CD4-positive, alpha-beta T cell treated with Interleukin-10 for 1 hour (primary cell): ENCODE results near the gene FAM222A.

Experiments
- DNase-seq: peaks from one replicate; pipeline ENCODE4 v3.0.0-alpha.2; 2020

Gene FAM222A

DNA sequence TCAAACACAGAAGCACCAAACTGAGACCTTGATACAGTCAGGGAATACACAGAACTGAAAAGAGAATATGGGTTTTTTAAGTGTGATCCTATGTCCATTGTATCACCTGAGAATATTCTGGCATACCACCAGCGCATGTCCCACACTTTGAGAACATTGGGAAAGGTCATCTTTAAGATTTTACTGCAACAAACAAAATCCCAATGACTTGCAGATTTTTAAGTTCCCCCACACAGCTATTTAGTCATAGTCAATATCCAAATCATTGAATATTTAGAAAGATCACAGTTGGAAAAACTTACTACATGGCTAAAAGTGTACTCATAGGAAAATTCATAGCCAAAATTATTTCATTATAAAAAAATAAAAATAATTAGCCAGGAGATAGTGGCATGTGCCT is 65.1 kb downstream of the FAM222A start:
- DNase-seq, result no peak

- DNase-seq, result no peak
Observed at GRCh38 chr12:109779382-109779781, 65.8 kb downstream of the FAM222A start.

GRCh38 chr12:109781668-109782325 is 68.2 kb downstream of the FAM222A start:
- no peak for DNase-seq

DNA sequence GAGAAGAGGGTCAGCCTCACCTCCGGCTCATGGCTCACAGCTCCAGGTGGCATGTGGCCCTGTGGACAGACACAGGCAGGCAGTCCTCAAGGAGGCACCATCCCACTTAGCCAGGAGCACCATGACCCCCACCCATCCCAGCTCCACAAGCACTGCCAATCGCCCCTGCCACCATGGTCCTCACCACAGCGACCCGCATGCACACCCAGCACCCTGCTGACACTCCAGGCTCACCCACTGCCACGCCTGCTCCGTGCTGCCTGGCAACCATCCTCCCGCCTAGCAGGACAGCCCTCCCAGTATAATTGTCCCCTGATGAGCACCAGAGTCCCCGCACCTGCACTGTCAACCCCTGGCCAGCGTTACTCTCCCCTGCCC is 68.7 kb downstream of the FAM222A start:
- no peak for DNase-seq

DNA sequence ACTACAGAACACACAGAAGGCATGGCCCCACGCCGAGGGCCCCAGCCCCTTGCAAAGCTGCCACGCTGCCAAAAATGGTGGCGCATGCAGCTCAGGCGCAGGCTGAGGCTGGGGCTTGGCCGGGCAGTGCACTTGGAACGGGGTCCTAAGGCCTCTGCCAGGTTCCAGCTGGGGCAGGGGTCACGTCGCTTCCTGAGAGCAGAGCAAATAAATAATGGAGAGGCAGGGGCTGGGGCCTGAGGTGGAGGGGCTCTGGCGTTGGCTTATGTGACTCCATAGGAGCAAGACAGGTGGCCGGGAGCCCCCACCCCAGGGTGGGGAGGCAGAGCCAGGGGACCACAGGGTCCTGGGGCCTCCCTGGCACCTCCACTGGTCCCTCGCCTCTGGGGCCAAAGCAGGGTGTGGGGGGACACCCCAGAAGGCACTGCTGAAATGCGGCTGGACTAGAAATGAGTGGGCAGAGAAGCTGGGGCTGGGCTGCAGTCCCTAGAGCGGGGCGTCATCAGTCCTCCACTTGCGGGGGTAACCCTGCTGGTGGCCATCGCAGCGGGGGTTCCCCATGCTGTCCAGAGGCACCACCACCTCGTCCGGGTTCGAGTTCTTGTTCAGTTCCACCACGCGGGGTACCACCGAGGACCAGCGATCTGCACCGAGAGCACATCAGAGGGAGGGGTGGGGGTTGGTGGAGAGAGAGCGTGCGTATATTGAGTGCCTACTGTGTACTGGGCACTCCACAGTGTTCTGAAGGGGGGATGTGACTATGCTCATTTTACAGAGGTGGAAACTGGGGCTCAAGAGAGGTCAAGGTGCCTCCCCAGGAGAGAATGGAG is 69.7 kb downstream of the FAM222A start:
- DNase-seq, result no peak

DNA sequence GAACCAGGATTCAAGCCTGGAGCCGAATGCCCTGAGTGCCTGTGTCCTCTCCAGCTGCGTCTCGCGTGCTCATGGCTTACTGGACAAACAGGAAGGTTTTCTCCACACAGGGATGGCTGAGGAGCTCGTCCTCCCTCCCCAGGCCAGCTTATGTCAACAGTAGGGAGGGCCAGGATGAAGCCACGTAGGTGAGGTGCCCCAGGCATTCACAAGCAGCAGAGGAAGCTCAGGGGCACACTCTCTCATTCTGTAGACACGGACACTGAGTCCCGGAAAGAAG is 70.3 kb downstream of the FAM222A start:
- no peak for DNase-seq

DNA sequence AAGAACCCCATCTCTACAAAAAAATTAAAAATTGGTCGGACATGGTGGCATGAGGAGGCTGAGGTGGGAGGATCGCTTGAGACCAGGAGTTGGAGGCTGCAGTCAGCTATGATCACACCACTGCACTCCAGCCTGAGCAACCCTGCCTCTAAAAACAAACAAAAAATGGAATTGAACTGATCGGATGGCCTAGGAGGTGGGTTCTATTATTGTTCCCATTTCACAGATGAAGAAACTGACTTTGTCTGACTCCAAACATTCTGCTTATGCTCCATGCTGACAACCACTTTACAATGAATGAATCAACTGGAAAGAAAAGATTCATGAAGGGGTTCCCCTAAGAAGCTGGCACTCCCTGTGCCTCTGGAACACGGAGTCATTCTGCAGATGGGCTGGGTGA is 72.2 kb downstream of the FAM222A start:
- no peak for DNase-seq

DNA sequence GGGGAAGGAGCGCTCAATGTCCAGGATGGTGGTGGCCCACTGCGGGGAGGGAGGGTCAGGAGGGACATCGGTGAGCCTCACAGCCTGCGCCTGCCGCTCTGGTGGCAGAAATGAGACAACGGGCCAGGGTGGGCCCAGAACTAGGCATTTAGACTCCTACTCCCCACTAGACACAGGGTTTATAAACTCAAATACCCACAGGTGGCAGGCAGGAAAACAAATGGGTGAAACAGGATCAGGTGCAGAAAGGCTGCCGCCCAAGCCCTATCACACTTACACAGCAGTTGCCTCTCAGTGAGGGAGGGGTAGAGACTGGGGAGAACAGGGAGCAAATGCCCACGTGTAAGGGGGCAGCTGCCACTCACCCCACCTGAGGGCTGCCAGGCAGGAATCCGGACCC is 73.2 kb downstream of the FAM222A start:
- no peak for DNase-seq

GRCh38 chr12:109789526-109790048 is 76.0 kb downstream of the FAM222A start:
- DNase-seq, result no peak

DNA sequence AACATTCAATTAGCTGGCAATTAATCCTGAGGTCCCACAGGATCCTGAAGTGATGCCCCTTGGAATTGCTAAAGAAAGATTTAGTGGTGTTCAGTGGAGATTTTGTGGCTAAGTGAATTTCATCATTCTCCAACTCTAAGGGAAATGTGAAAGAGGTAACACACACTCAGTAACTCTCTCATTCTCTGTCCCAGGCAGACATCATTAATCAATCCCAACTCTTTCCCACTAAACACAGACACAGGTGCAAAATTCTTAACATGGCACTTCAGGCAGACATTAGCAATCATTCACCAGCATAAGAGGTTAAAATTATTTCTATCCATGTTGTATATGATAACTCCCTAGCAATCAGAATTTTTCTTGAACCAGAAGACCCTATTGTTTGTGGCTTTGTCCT is 79.4 kb downstream of the FAM222A start:
- no peak for DNase-seq

GRCh38 chr12:109793411-109793810 is 79.8 kb downstream of the FAM222A start:
- no peak for DNase-seq

GRCh38 chr12:109793826-109794501 is 80.3 kb downstream of the FAM222A start:
- no peak for DNase-seq

DNA sequence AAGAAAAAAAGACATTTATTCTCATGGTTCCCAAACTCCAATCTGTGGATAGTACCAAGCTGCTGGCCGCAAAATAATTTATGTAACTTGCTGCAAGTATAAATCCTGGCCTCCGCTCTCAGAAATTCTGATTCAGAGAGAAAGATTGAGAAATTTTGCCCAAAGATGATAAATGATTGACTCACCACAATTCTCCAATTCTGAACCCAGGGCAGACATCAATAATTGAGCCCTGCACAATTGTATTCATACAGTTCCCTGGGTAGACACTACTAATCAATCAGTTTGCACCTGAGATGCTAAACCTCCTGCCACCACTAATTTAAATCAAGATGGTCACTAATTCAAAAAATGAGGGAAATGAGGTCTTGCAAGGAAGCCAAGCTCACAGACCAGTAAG is 81.4 kb downstream of the FAM222A start:
- DNase-seq, result no peak

DNA sequence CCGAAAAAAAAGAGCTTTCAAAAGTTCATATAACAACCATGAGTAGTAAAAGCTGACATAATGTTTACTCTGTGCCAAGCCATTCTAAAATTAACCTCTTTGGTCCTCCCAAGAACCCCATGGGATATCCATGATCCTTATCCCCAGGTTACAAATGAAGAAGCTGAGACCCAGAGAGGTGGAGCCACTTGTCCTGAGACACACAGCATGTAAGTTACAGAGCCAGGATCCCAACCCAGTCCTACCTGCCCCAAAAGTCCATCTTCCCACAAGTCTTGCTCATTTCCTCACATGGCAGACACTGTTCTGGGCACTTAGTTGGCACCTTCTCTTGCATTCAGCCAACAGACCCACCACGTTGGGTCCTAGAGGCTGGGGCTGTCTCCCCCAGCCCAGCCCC is 82.4 kb downstream of the FAM222A start:
- DNase-seq, result no peak

GRCh38 chr12:109797905-109798669 is 84.5 kb downstream of the FAM222A start:
- no peak for DNase-seq

DNA sequence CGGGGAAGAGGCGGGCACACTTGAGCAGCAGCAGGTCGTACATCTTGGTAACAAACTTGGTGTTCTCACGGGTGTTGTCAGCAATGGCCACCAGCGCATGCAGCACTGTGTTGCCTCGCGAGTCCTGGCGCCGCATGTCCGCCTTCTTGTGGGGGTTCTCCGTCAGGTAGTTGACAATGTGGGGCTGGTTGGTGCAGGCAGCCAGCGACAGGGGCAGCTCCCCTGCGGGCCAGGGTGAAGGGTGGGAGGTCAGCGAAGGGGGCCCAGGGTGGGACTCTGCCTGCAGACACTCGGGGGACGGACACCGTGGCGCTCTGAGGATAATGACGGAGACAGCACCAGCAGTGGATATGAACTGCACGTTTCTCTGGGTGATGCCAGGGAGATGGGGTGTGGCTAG is 85.1 kb downstream of the FAM222A start:
- DNase-seq, result no peak

GRCh38 chr12:109800536-109800935 is 86.9 kb downstream of the FAM222A start:
- DNase-seq, result no peak

DNA sequence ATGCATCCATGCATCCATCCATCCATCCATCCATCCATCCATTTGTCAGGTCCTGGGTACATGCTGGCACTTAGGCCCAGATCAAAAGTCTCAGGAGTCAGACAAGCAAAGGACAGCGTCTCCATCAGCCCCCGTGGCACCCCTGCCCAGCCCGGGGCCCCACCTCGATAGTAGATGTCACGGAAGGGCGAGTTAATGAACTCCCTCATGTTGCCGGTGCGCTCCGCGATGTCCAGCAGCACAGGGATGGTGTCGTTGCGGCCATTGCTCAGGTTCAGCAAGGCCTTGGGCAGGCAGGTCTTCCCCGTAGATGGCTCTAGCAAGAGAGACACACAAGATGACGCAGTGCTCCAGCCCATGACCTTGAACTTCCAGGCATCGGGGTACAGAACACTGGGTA is 89.2 kb downstream of the FAM222A start:
- DNase-seq, result no peak

DNA sequence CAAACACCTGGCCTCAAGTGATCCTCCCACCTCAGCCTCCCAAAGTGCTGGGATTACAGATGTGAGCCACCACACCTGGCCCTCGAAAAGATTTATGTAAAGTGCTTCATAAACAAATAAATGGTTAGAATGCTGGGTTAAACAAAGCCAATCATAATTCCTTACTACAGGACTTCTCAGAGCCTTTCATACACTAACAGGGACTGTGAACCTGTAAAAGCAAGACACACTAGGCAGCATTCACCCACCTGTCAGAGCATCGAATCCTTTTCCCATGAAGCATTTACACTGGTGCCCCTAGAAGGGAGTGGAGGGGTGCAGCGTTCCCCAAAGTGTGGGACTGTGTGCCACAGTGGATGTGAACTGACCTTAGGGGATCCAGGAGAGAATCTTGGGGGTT is 90.1 kb downstream of the FAM222A start:
- no peak for DNase-seq

- DNase-seq, result peak; percentile 74
Observed at GRCh38 chr12:109804820-109805761, 91.5 kb downstream of the FAM222A start.

DNA sequence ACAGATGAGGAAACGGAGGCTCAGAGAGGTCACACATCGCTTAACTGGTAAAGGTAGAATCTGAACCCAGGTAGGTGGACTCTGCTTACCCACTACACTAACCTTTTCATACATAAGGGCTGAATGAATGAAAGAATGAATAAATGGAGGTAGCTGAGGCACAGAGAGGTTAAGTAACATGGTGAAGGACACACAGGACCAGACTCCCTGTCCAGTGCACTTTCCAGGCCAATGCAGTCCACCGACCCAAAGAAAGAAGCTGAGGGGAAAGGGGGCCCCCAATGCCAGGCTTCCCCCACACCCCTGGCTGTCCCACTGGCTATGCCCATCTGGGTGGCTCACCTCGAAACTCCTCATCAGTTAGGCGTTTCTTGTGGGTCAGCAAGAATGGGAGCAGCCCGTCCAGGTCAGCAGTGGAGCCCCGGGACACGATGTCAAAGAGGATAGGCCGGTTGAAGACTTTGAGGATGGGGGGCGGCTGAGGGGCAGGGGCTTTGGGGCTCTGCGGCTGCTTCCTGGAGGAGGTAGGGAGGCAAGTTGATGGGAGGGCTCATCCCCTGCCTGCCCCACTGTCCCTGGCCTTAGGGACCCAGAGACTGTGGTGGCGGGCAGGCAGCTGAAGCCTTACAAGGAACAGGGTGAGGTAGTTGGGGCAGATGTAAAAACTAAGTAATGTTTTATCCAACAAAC is 94.5 kb downstream of the FAM222A start:
- no peak for DNase-seq
